ENCODE measurements around the gene TCAIM.

GRCh38 chr3:44301746-44302145, 36.8 kb upstream of the TCAIM start:
- no peak for TF ChIP-seq POLR2A (IDR thresholded peaks at IDR 0.05; ENCODE audit: low read length)
- no peak for TF ChIP-seq GATA1 (IDR thresholded peaks at IDR 0.05; ENCODE audit: low read depth, low read length)

Measured in erythroblast (primary cell).